GM19467 (cell line): ENCODE measurements around the gene TPGS1.

Experiments
- ATAC-seq: cut with Tn5 transposase; IDR thresholded peaks from one replicate; pipeline ENCODE4 v1.9.1; 2021; ENCODE audit warnings: mild to moderate bottlenecking, moderate library complexity; ENCODE audit not compliant: unreplicated experiment

Gene TPGS1, protein sequence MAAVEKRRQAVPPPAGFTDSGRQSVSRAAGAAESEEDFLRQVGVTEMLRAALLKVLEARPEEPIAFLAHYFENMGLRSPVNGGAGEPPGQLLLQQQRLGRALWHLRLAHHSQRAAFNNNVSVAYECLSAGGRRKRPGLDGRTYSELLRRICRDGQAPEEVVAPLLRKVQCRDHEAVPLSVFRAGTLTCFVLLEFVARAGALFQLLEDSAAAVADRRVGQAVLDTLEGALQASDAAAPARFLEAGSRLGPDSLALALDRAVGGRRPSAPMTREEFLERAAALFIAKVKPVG

DNA sequence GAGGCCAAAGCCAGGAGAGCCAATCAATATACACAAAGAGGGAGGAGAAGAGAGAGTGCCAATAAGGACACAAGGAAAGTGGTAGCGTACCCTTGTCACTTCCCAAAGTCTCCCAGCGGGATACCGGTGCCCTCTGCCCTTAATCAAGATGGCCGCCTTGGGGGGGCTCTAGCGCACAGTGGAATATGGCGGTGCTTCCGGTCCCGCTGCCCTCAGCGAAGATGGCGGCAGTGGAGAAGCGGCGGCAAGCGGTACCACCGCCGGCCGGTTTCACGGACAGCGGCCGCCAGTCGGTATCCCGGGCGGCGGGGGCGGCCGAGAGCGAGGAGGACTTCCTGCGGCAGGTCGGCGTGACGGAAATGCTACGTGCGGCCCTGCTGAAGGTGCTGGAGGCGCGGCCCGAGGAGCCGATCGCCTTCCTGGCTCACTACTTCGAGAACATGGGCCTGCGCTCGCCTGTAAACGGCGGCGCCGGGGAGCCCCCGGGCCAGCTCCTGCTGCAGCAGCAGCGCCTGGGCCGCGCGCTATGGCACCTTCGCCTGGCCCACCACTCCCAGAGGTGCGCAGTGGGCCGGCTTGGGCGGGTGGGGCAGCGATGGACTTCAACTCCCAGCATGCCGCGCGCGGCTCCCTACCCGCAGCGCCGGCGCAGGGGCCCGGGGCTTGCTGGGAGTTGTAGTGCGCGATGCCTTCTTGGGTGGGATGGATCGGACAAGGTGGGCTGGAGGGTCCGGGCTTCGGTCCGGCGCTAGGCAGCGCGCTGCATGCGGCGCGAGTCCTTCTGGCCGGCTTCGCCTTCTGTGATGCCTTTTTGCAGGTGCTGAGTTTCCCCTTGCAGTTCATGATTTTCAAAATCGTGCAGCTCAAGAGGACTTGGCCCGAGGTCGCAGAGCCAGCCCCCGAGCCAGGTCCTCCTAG lies at the start of gene TPGS1:
Gene TPGS1, plus strand, starts transcription at position 212 of the 918 bp plus-strand sequence. Its CDS starts 10 bp downstream, at position 222.
- peak; percentile 45 for ATAC-seq

DNA sequence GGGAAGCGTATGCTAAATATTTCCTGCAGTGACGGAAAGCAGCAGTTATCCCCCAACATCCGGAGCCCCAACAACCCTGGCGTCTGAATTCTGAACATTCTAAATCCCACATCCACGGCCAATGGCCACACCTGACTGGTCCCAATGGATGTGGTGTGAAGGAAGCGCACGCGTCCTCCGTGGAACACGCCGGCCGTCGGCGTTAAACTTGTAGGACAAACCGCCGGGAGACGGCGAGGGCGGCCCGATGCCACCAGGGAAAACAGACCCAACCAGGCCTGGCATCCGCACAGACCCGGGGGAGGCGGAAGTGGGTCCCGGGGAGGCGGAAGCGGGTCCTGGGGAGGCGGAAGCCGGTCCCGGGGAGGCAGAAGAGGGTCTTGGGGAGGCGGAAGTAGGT lies 49.7 kb upstream of the TPGS1 start:
- no peak for ATAC-seq

DNA sequence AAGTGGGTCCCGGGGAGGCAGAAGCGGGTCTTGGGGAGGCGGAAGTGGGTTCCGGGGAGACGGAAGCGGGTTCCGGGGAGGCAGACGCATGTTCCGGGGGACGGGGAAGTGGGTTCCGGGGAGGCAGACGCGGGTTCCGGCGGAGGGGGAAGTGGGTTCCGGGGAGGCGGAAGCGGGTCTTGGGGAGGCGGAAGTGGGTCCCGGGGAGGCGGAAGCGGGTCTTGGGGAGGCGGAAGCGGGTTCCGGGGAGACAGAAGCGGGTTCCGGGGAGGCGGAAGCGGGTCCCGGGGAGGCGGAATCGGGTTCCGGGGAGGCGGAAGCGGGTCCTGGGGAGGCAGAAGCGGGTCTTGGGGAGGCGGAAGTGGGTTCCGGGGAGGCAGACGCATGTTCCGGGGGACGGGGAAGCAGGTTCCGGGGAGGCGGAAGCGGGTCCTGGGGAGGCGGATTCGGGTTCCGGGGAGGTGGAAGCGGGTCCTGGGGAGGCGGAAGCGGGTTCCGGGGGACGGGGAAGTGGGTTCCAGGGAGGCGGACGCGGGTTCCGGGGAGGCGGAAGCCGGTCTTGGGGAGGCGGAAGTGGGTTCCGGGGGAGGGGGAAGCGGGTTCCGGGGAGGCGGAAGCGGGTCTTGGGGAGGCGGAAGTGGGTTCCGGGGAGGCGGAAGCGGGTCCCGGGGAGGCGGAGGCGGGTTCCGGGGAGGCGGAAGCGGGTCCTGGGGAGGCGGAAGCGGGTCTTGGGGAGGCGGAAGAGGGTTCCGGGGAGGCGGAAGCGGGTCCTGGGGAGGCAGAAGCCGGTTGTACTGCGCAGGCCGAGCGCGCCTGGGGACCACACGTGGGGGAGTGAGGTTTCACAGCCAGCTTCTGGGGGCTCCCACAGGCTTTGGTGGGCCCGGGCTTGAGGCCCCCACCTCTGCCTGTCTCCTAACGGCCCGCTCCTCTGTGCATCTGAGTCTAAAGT lies 48.9 kb upstream of the TPGS1 start:
- ATAC-seq = no peak

DNA sequence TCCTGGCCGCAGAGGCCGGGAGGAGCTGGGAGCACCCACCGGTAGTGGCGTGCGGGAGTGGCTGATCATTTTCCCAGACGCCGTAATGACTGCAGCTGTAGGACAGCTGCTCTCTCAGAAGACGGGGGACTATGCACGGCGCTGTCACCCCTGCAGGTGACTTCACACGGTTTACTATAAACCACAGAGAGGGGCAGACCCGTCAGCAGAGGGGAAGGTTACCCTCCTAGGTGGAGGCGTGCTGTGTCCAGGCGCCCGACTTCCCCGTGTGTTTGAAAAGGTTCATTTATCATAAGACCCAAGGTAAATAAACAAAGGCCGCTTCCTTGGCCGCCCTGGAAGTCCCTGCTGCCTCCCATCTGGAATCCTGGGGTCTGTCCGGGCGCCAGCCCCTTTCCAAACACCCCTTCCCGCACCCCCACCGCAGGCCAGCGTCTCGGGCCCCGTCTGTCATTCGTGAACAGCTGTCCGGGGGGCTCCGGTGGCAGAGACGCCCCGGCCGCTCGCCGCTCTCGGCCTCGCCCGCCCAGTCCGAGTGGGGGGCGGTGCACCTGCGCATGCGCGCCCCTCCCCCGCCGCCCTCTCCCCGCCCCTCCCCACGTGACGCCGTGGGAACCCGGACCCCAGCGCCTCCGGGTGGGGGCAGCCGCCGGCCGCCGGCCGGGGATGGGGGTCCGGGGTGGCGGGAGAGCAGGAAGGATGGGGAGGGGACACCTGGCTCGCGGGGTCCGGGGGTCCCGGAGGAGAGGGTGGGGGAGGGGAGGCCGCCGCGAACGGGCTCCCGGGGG lies 47.4 kb upstream of the TPGS1 start:
- no peak for ATAC-seq

DNA sequence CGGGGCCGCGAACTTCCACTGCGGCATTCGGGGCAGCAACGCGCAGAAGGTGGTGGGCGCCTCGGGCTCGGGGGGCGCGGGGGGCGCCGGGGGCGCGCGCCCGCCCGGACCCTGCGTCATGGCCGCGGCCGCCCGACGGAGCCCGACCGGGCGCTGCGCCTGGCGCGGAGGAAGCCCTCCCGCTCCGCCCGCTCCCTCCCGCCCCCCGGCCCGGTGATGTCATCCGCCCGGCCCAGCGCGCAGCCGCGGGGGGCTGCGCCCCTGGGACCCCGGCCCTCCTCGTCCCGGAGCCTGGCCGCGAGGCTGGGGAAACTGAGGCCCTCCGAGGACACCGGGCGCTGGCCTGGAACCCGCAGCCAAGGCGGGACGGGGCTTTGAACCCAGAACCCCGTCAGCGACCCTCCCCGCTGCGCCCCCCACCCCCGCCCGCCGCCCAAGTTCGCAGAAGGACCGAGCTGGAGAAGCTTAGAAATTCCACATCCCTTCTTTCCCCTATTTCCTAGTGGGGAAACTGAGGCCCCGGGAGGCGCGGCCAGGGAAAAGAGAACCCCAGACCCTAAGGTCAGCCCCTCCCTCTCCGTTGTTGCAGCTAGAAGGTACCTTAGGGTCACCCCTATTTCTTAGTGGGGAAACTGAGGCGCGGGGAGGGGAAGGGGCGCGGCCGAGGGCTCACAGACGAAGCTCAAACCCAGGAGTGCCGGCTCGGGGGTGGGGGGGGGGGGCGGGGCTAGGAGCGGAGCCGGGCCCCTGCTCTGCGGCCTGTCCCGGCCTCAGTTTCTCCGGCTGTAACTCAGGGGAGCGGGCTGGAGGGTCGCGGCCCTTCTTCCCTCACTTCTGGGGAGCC lies 46.2 kb upstream of the TPGS1 start, which contains the start of gene SHC2:
Gene SHC2, minus strand, starts transcription at position 157 of the 844 bp plus-strand sequence. Its CDS starts 37 bp downstream, at position 120.
- ATAC-seq = no peak

DNA sequence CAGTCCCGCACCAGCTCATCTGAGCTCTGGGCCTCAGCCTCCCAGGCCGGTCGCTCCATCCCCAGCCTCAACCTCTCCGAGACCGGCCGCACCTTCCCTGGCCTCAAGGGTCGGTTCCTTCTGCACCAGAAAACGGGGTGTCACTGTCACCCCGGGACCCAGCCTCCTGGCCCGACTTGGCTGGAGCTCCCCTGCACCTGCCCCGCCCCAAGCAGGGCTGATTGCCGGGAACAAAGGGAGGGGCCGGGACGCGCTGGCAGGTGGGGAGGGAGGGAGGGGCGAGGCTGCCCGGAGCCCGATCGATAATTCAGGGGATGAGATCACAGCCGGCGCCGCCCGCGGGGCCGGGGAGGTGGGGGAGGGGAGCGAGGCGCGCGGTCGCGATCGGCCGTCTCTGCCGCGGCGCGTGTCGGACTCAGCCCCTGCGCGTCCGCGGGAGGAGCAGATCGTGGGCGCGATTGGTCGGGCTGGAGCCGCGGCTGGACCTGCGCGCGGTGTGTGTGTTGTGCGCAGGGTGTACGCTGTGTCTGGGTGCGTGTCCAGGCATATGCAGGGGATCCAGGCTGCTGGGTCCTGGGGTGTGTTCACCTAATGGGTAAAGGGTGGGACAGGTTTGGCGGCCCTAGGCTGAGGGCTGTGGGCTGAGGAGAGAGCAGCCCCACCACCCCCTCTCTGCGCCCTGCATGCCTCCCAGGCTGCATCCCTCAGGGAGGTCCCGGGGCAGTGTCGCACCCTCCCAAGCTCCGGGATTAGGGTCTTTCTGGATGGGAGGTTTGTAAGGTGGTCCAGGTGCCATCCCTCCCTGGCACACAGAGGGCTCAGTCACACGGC lies 45.4 kb upstream of the TPGS1 start:
- ATAC-seq = no peak

DNA sequence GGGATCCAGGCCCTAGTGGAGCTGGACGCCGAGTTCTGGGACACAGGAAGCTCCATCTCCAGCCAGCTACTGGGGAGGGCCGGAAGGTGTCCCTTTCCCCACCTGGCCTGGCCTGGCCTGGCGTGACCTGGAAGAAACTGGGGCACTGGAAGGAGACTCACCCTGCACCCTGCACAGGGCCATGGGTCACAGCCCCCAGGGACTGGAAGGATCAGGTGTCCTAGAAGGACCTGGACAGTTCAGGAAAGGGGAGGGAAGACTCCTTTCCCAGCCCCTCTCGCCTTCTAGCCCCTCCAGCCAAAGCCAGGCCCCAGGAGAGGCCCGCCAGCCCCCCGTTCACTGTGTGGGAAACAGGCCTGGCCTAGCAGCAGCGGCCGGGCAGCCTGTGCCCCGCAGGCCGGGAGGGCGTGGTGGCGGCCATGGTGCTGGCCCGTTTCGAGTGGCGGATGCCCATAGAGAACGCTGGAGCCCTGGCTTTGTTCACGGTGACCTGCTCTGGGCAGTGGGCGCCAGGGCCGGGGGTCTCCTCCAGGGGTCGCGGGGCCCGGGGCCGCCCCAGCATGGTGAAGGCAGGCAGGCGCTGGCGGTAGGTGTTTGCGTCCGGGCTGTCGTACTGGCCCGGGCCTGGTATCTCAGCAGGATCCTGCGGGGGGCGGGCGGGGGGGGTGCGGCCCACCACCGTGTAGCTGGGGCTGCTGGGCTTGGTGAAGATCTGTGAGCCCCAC lies 43.7 kb upstream of the TPGS1 start:
- ATAC-seq = no peak

DNA sequence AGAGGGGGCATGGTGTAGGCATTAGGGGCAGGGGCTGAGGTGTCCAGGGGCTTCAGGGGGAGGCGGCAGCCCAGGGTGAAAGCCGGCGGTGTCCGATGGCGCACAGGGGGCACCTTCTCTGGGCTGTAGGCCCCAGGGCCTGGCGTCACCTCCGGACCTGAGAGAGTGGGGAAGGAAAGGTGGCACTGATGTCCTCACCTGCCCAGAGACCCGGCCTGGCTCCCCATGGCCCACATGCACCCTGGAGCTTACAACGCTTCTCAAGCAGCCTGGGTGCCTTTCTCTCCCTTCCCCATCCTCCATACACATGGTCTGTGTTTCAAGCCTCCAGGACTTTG lies 43.1 kb upstream of the TPGS1 start:
- no peak for ATAC-seq

DNA sequence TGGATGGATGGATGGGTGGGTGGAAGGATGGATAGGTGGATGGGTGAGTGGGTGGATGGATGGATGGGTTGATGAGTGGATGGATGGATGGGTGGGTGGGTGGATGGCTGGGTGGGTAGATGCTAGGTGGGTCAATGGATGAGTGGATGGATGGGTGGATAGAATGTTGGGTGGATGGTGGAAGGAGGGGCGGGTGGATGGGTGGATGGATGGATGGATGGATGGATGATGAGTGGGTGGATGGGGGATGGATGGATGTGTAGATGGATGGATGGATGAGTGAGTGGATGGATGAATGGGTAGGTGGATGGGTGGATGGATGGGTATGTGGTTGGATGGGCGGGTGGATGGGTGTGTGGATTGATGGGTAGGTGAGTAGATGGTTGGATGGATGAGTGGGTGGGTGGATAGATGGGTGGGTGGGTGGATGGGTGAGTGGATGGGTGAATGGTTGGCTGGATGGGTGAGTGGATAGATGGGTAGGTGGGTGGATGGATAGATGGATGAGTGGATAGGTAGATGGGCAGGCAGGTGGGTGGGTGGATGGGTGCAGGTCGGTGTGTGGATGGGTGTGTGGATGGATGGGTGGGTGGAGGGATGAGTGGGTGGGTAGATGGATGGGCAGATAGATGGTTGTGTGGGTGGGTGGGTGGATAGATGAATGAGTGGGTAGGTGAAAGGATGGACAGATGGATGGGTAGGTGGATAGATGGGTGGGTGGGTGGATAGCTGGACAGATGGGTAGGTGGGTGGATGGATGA lies 42.1 kb upstream of the TPGS1 start:
- ATAC-seq = no peak

DNA sequence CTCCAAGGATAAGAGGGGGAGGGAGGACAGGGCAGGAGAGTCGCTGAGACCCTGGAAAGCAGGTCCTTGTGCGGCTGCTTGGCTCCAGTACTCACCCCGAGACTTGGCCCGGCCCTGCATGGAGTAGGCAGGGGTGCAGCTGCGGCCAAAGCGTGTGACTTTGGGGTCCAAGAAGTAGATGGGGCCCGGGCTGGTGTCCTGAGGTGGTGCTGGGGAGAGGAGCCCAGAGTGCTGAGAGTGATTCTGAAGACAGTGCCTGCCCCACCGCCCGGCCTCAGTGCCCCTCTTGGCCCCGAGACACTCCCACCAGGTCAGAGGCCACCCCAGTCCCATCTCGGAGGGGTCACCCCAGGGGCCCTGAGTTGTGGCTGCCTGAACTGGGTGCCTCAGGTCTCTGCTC lies 39.7 kb upstream of the TPGS1 start:
- no peak for ATAC-seq

DNA sequence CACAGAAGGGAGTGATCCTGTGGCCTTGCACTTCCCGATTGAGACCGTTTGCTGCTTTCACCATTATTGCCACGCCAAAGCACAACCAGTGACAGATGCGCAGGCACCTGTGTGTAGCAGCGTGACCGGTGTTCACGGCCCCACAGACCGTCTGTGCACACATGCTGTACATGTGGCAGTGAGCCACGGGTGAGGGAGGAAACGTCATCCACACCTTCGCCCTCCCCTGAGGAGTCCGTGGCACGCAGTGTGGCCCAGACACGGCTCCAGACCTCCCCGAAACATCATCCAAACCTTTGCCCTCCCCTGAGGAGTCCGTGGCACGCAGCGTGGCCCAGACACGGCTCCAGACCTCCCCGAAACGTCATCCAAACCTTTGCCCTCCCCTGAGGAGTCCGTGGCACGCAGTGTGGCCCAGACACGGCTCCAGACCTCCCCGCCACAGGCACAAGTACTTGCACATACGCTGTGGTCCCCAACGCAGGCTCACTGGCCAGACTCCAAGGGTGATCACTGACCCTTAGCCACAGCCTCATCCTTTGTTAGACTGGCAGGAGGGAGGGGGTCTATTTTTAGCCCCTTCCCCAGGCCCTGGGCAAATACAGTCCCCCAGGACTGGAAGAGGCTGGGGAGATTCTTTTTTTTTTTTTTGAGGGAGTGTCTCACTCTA lies 38.6 kb upstream of the TPGS1 start:
- no peak for ATAC-seq

DNA sequence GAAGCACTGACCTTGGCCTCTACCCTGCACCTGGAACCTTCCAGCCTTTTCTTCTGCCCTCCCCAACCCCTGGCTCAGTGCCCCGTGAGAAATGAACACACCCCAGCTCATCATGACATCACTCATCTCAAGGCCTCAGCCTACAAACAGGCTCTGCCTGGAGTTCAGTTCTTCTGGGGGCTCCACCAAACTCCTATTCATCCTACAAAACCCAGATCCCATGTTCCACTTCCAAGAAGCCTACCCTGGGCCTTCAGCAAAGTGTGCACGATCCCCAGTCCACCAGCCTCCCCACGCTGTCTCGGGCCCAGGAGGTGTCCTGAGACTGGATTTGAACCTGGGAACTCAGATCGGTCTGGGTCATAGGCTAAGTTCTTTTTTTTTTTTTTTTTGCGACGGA lies 37.5 kb upstream of the TPGS1 start:
- ATAC-seq = no peak

DNA sequence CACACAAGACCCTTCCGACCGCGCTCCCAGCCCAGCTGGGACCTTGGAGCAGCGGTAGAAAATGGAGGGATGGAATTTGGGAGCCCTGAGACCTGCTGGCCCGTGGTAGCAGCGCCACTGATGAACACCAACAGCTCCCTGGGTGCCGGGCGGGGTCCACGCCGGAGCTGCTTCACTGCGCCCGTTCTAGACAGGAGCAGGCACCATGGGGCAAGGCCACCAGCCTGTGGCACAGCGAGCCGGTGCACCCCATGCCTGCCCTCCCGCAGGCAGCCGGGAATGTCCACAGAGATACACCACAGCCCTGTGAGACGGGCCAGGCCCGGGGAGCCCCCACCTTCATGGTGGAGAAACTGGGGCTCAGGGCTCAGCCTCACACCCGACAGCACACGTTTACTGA lies 36.6 kb upstream of the TPGS1 start:
- ATAC-seq = no peak

DNA sequence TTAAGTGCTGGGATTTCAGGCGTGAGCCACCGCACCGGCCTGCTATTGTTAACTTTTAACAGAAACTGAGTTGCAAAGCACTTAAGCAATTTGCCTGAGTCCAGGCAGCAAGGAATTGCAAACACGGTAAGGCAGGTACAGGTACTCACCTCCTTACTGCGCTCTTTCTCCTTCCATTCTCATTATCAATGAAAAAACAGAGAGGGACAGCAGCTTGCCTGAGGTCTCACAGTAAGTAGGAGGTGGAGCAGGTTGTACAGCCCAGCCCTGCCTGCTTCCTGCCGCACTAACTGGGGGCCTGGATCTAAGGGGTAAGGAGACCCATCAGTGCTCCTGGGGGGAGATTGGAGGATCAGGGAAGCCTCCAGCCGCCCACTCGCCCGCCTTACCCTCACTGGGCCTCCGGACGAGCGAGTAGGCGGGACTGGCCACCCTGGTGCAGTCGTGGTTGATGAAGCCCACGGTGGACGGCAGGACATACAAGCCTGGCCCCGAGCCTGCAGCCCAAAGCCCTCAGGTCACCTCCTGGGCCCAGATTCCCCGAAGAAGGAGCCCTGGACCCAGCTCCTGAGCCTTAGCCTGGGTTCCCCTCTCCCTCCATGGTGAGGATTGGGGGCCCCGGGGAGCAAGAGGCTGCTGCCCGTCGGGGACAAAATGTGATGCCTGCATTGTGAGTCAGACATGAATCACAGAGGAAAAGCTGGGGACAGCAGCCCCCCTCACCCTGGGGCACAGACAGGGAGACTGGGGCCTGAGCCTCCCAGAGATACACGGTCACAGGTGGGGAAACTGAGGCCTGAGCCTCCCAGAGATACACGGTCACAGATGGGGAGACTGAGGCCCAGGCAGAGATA lies 35.1 kb upstream of the TPGS1 start:
- no peak for ATAC-seq
